T-cell (primary cell): ENCODE measurements around the gene USH1C. TPM values are rescaled to one million over a fixed set of nuclear protein-coding genes. Genes with fewer than 3 reads are reported as not detected.

Experiments
- ATAC-seq, 4 experiments: fragments of 200-7000 bp in 3 of 4; fragments of 150-1000 bp in 1 of 4; cut with Tn5 transposase; replicated peaks in 1 of 4; 1 replicate in 3 of 4; 2 replicates in 1 of 4; pipeline ENCODE4 v1.10.0; 2021; ENCODE audit warnings: moderate library complexity in 3 of 4, mild to moderate bottlenecking in 2 of 4, moderate number of reproducible peaks in 1 of 4
- CTCF ChIA-PET, 2 donors: fragments of 300-600 bp; sonication (Branson Sonifier 250); formaldehyde crosslinking; loops; one replicate each; lab custom pipeline; 2022; ENCODE audit warnings: antibody characterized with exemption in 2 of 2; lab: Charles Lee
- POLR2A ChIA-PET, 2 donors: fragments of 300-600 bp; sonication (Branson Sonifier 250); formaldehyde crosslinking; loops; one replicate each; lab custom pipeline; 2022; ENCODE audit warnings: antibody characterized with exemption in 2 of 2; lab: Charles Lee
- DNase-seq, 35 experiments: peaks; one replicate each; pipeline versions ENCODE4 v3.0.0 to v3.0.0-alpha.2; 2013 to 2023
- H3K27ac ChIP-seq: one replicate; pipeline ENCODE4 v1.5.1; 2013; ENCODE audit warnings: low read length
- H3K27me3 ChIP-seq, 2 experiments: replicated peaks in 1 of 2; 1 replicate in 1 of 2; 2 replicates in 1 of 2; pipeline versions ENCODE4 v1.6.1 to v1.7.0; 2013; ENCODE audit warnings: low read length in 1 of 2, mixed read lengths in 1 of 2; ENCODE audit not compliant: control insufficient read depth in 2 of 2, insufficient read depth in 2 of 2; ENCODE audit errors: extremely low read depth in 1 of 2
- H3K36me3 ChIP-seq, 2 donors: 1 replicate in 1 of 2; 2 replicates in 1 of 2; pipeline versions ENCODE4 v1.6.1 to v1.7.0; 2013; ENCODE audit warnings: low read length in 1 of 2; ENCODE audit not compliant: control insufficient read depth in 2 of 2, insufficient read depth in 1 of 2; ENCODE audit errors: extremely low read depth in 1 of 2
- H3K4me1 ChIP-seq, 2 experiments: 1 replicate in 1 of 2; 2 replicates in 1 of 2; pipeline versions ENCODE4 v1.6.1 to v1.7.0; 2013; ENCODE audit warnings: low read length in 2 of 2, mixed read lengths in 1 of 2; ENCODE audit not compliant: insufficient read depth in 2 of 2, control insufficient read depth in 1 of 2; ENCODE audit errors: extremely low read depth in 1 of 2
- H3K4me3 ChIP-seq, 2 donors: 1 replicate in 1 of 2; 2 replicates in 1 of 2; pipeline versions ENCODE4 v1.5.1 to v1.7.0; 2013; ENCODE audit warnings: mild to moderate bottlenecking in 2 of 2, low read length in 1 of 2, moderate library complexity in 1 of 2; ENCODE audit not compliant: control insufficient read depth in 1 of 2; ENCODE audit errors: extremely low read depth in 1 of 2
- H3K9me3 ChIP-seq: 2 replicates; pipeline ENCODE4 v1.7.0; 2013
- H3K27ac Mint-ChIP-seq, 2 donors: one replicate each; pipeline ENCODE4 v1.8.0; 2020 to 2021; ENCODE audit warnings: mild to moderate bottlenecking in 2 of 2, mixed read lengths in 2 of 2
- H3K27me3 Mint-ChIP-seq, 2 donors: one replicate each; pipeline ENCODE4 v1.8.0; 2021 to 2022; ENCODE audit warnings: mixed read lengths in 2 of 2
- H3K36me3 Mint-ChIP-seq: one replicate; pipeline ENCODE4 v1.8.0; 2021; ENCODE audit warnings: mixed read lengths
- H3K4me1 Mint-ChIP-seq, 3 donors: one replicate each; pipeline ENCODE4 v1.8.0; 2020 to 2022; ENCODE audit warnings: mixed read lengths in 3 of 3, mild to moderate bottlenecking in 1 of 3
- H3K4me3 Mint-ChIP-seq, 3 donors: one replicate each; pipeline ENCODE4 v1.8.0; 2020 to 2022; ENCODE audit warnings: mild to moderate bottlenecking in 3 of 3, mixed read lengths in 3 of 3, moderate library complexity in 3 of 3
- H3K9me3 Mint-ChIP-seq, 3 donors: one replicate each; pipeline ENCODE4 v1.8.0; 2020 to 2022; ENCODE audit warnings: mixed read lengths in 3 of 3
- WGBS: methylation state at CpG from one replicate; pipeline ENCODE4 v1.1.5; 2013; ENCODE audit warnings: missing lambda C conversion rate; ENCODE audit not compliant: insufficient coverage; 5-methylcytosine and 5-hydroxymethylcytosine counted together
- total RNA-seq, 35 experiments: library from RNA in 6 of 35; stranded (reverse) in 6 of 35; fragments of 120-200 nt in 1 of 35; gene quantifications; one replicate each; pipeline versions ENCODE4 v1.2.1 to v1.2.4 and lab custom pipeline; 2013 to 2026

The USH1C gene
- total RNA-seq, 5 donors from 2014 or later (not counting 1 experiment from before 2014, with no cell fraction given), result not detected

DNA sequence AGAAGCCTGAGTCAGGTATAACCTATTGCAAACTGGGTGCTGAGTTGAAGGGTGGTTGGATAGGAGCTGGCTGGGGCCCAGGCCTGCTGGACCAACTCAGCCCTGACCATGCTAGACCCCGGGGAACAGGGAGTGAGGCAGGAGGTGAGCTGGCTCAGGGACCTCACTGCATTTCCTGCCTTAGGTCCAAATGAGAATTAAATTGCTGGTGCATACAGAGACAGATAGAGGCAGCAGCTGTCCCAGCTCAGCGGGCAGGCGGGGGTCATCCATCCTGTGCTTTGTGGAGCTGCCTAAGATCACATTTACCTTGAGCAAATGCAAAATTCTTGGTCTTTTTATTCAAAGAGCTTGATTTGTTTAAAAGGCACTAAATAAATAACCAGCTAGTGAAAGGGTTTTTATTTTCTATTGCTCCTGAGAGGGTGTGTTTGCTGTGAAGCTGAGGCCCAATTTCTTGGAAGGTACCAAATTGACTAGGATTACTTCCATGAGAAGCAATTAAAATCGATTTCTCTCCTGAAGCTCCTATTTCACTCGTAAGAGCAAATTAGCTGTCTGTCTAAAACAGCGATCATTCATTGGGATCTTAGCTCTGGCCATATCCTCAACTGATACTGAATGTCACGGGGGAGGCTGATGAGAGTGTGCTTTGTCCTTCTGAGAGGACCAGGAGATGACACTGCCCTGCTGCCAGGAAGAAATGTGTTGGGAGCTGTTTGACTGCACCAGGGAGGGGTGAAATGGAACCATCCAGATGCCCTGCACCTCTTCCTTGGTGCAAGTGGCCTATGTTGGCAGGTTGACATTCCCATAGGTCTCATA, 24.9 kb downstream of the USH1C start:
- H3K27ac Mint-ChIP-seq, result no peak overlapping the region
- H3K9me3 Mint-ChIP-seq, result no peaks in the 10 kb centered on the region
- WGBS, result 72% methylated on average over 3 of the region's 7 CpGs
- Histone ChIP-seq H3K4me1 (no peaks in the 10 kb centered on the region), H3K9me3 (no peaks in the 10 kb centered on the region), H3K4me3 (no peak overlapping the region), H3K36me3 (no peaks in the 10 kb centered on the region), H3K27ac (no peak overlapping the region), H3K27me3 (peaks cover 0 to 15% of the 10 kb centered on the region in 2 experiments)
- POLR2A ChIA-PET, result no interaction called here
- CTCF ChIA-PET, result interaction anchor here (0.6 to 1.0 kb wide), 2 partner anchors 116 to 698 kb away, joined by 3 read pairs; no protein-coding TSS in a partner anchor
- peaks cover 4 to 9% of the 10 kb centered on the region in 2 donors for H3K27me3 Mint-ChIP-seq
- H3K4me3 Mint-ChIP-seq, result no peak overlapping the region
- DNase-seq (no peak), ATAC-seq (no peak)
- H3K4me1 Mint-ChIP-seq, result no peaks in the 10 kb centered on the region
- H3K36me3 Mint-ChIP-seq, result no peaks in the 10 kb centered on the region

- Mint-ChIP-seq H3K9me3 (no peaks in the 10 kb centered on the region), H3K36me3 (no peaks in the 10 kb centered on the region), H3K4me3 (no peak overlapping the region), H3K27ac (no peak overlapping the region), H3K4me1 (no peaks in the 10 kb centered on the region), H3K27me3 (peaks cover 4 to 9% of the 10 kb centered on the region in 2 donors)
- Histone ChIP-seq H3K4me3 (no peak overlapping the region), H3K36me3 (no peaks in the 10 kb centered on the region), H3K27me3 (peaks cover 0 to 15% of the 10 kb centered on the region in 2 experiments), H3K4me1 (no peaks in the 10 kb centered on the region), H3K27ac (no peak overlapping the region), H3K9me3 (no peaks in the 10 kb centered on the region)
- 46% methylated on average over 2 of the region's 2 CpGs for WGBS
- ATAC-seq (no peak), DNase-seq (no peak)
- ChIA-PET CTCF (interaction anchor here in 1 of 2 donors (0.5 to 0.6 kb wide), 3 partner anchors 9 to 496 kb away, joined by 3 to 7 read pairs (median 3); partner anchors contain the start of gene USH1C), POLR2A (no interaction called here)
Measured at GRCh38 chr11:17518366-17518765, 25.9 kb downstream of the USH1C start.

GRCh38 chr11:17517186-17517585, 27.0 kb downstream of the USH1C start:
- Histone ChIP-seq H3K27ac (no peak overlapping the region), H3K27me3 (peaks cover 0 to 15% of the 10 kb centered on the region in 2 experiments), H3K4me3 (no peak overlapping the region), H3K4me1 (no peaks in the 10 kb centered on the region), H3K36me3 (no peaks in the 10 kb centered on the region), H3K9me3 (no peaks in the 10 kb centered on the region)
- CTCF ChIA-PET, result no interaction called here
- 82% methylated on average over 2 of the region's 10 CpGs for WGBS
- no peak for ATAC-seq
- H3K27ac Mint-ChIP-seq, result no peak overlapping the region
- H3K4me3 Mint-ChIP-seq, result no peak overlapping the region
- POLR2A ChIA-PET, result no interaction called here
- no peaks in the 10 kb centered on the region for H3K9me3 Mint-ChIP-seq
- H3K36me3 Mint-ChIP-seq, result no peaks in the 10 kb centered on the region
- DNase-seq, result no peak
- peaks cover 4 to 12% of the 10 kb centered on the region in 2 donors for H3K27me3 Mint-ChIP-seq
- H3K4me1 Mint-ChIP-seq, result no peaks in the 10 kb centered on the region

GRCh38 chr11:17516551-17517150, 27.6 kb downstream of the USH1C start:
- DNase-seq (no peak), ATAC-seq (no peak)
- no peaks in the 10 kb centered on the region for H3K4me1 Mint-ChIP-seq
- H3K4me1 ChIP-seq, result no peaks in the 10 kb centered on the region
- no peaks in the 10 kb centered on the region for H3K36me3 Mint-ChIP-seq
- no peaks in the 10 kb centered on the region for H3K9me3 ChIP-seq
- H3K27ac Mint-ChIP-seq, result no peak overlapping the region
- H3K9me3 Mint-ChIP-seq, result no peaks in the 10 kb centered on the region
- peaks cover 0 to 15% of the 10 kb centered on the region in 2 experiments for H3K27me3 ChIP-seq
- H3K27ac ChIP-seq, result no peak overlapping the region
- H3K36me3 ChIP-seq, result no peaks in the 10 kb centered on the region
- H3K27me3 Mint-ChIP-seq, result peaks cover 4 to 12% of the 10 kb centered on the region in 2 donors
- H3K4me3 Mint-ChIP-seq, result no peak overlapping the region
- CTCF ChIA-PET, result no interaction called here
- POLR2A ChIA-PET, result no interaction called here
- WGBS, result 73% methylated on average over 5 of the region's 7 CpGs
- H3K4me3 ChIP-seq, result no peak overlapping the region

DNA sequence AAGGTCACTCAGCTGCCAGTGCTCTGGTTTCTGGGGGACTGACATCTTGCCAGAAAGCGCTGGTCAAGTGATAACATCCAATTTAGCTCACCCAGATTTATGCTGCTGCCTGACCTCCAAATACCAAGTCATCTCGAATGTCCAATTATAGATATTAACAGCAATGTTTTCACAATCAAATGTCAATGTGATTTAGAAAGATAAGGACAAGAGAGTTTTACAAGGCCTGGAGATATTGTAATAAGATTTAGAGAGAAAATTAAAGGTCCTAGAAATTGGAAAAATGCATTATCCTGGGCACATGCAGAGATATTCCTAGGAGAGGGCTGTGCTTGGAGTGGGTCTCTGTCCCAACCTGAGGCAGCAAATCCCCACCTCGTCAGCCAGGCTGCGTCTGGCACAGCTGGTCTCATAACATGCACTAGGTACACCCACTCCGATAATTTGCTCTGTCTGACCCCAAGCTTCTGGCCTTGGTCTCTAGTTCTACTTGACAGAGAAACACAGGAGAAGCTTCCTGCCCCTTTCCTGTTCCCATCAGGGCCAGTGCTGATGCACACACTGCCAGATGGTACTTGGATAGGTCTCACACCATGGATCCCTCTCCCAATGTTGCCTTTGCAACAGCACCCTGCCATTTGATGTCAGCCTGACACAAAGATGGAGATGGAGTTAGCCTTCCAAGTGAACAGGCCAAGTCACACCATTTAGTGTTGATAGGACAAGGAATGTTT, 28.6 kb downstream of the USH1C start:
- Mint-ChIP-seq H3K4me3 (no peak overlapping the region), H3K27ac (no peak overlapping the region), H3K4me1 (no peaks in the 10 kb centered on the region), H3K36me3 (no peaks in the 10 kb centered on the region), H3K9me3 (no peaks in the 10 kb centered on the region), H3K27me3 (peaks cover 4 to 12% of the 10 kb centered on the region in 2 donors)
- no peak for DNase-seq
- no peaks in the 10 kb centered on the region for H3K4me1 ChIP-seq
- ChIA-PET CTCF (no interaction called here), POLR2A (no interaction called here)
- no peak for ATAC-seq
- 93% methylated on average over 3 of the region's 5 CpGs for WGBS
- H3K9me3 ChIP-seq, result no peaks in the 10 kb centered on the region
- no peak overlapping the region for H3K27ac ChIP-seq
- H3K4me3 ChIP-seq, result no peak overlapping the region
- no peaks in the 10 kb centered on the region for H3K36me3 ChIP-seq
- H3K27me3 ChIP-seq, result peaks cover 0 to 17% of the 10 kb centered on the region in 2 experiments

GRCh38 chr11:17514476-17514875, 29.7 kb downstream of the USH1C start:
- no peak overlapping the region for H3K4me3 ChIP-seq
- no peaks in the 10 kb centered on the region for H3K4me1 Mint-ChIP-seq
- H3K9me3 ChIP-seq, result no peaks in the 10 kb centered on the region
- no peak for ATAC-seq
- H3K9me3 Mint-ChIP-seq, result no peaks in the 10 kb centered on the region
- H3K27ac ChIP-seq, result no peak overlapping the region
- no peaks in the 10 kb centered on the region for H3K4me1 ChIP-seq
- no peaks in the 10 kb centered on the region for H3K36me3 ChIP-seq
- peaks cover 4 to 12% of the 10 kb centered on the region in 2 donors for H3K27me3 Mint-ChIP-seq
- ChIA-PET CTCF (no interaction called here), POLR2A (interaction anchor here in 1 of 2 donors (0.6 kb wide), 1 partner anchor 33 kb away, joined by 4 read pairs; no protein-coding TSS in a partner anchor)
- WGBS, result 60% methylated on average over 1 of the region's 4 CpGs
- no peak for DNase-seq
- H3K4me3 Mint-ChIP-seq, result no peak overlapping the region
- H3K36me3 Mint-ChIP-seq, result no peaks in the 10 kb centered on the region
- H3K27ac Mint-ChIP-seq, result no peak overlapping the region
- peaks cover 0 to 17% of the 10 kb centered on the region in 2 experiments for H3K27me3 ChIP-seq
